Measurements from ENCODE around the gene FYN.
A peak's percentile ranks its signal among the peaks of the same experiment; 100 is the strongest.

Gene FYN

DNA sequence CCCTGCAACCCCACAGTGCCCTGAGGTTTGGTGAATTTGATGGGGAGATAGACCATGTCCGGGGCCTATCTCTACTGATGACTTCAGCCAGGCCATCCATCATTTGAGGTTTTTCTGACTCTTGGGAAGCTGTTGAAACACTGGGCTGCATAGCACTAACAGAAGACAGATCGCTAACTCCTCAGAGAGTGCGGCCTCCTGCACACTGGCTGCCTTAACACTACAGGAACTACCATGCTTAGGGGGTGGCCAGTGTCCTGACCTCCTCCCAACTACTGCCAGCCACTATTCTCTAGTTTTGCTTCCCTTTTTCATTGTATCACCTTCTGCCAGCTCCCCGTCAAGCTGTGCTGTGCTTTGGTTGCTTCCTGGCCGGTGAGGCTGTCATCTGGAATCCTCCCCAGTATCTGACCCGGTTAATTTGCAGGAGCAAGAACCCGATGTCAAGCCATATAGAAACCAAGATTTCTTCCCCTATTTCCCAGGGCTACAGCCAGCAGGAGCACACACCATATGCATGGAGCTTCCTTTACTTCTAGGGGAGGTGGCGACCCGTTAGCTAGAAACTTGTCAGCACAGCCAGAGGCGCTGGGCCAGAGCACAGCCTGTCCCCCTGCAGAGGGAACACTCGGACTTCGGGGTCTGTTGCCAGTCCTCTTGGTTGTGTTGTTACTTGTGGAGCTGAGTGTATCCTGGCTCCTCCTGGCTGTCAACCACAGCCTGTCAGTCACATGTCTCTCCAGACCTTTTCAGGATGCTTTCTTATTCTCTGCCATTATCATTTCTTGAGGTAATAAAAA, 210.3 kb downstream of the FYN start:
- no peak overlapping the region for H3K4me3 ChIP-seq (ENCODE audit: low read depth, low read length)
- no peaks in the 10 kb centered on the region for H3K27me3 ChIP-seq (ENCODE audit: control insufficient read depth, insufficient read depth, low read length)
- H3K36me3 ChIP-seq (ENCODE audit: control insufficient read depth, insufficient read depth, low read length) = peaks cover 2% of the 10 kb centered on the region
- H3K9ac ChIP-seq (ENCODE audit: low read length) = no peak overlapping the region
- peaks cover 42% of the 10 kb centered on the region for H3K4me1 ChIP-seq (ENCODE audit: control insufficient read depth, insufficient read depth, low read length)
- H3K9me3 ChIP-seq (ENCODE audit: control insufficient read depth, insufficient read depth, low read depth, low read length) = no peaks in the 10 kb centered on the region
- H3K27ac ChIP-seq (ENCODE audit: low read depth, low read length) = no peak overlapping the region

GRCh38 chr6:111662072-111662793, 211.0 kb downstream of the FYN start:
- Histone ChIP-seq H3K36me3 (ENCODE audit: control insufficient read depth, insufficient read depth, low read length) (no peaks in the 10 kb centered on the region), H3K27ac (ENCODE audit: low read depth, low read length) (no peak overlapping the region), H3K4me1 (ENCODE audit: control insufficient read depth, insufficient read depth, low read length) (peaks cover 40% of the 10 kb centered on the region), H3K27me3 (ENCODE audit: control insufficient read depth, insufficient read depth, low read length) (no peaks in the 10 kb centered on the region), H3K9me3 (ENCODE audit: control insufficient read depth, insufficient read depth, low read depth, low read length) (no peaks in the 10 kb centered on the region), H3K4me3 (ENCODE audit: low read depth, low read length) (peak overlapping the region; percentile 30), H3K9ac (ENCODE audit: low read length) (no peak overlapping the region)

GRCh38 chr6:111661541-111662061, 211.7 kb downstream of the FYN start:
- H3K9me3 ChIP-seq (ENCODE audit: control insufficient read depth, insufficient read depth, low read depth, low read length) = no peaks in the 10 kb centered on the region
- H3K27ac ChIP-seq (ENCODE audit: low read depth, low read length) = no peak overlapping the region
- no peaks in the 10 kb centered on the region for H3K27me3 ChIP-seq (ENCODE audit: control insufficient read depth, insufficient read depth, low read length)
- no peaks in the 10 kb centered on the region for H3K36me3 ChIP-seq (ENCODE audit: control insufficient read depth, insufficient read depth, low read length)
- peak overlapping the region; percentile 30 for H3K4me3 ChIP-seq (ENCODE audit: low read depth, low read length)
- H3K9ac ChIP-seq (ENCODE audit: low read length) = no peak overlapping the region
- H3K4me1 ChIP-seq (ENCODE audit: control insufficient read depth, insufficient read depth, low read length) = peaks cover 40% of the 10 kb centered on the region

GRCh38 chr6:111660531-111660930, 212.7 kb downstream of the FYN start:
- H3K4me1 ChIP-seq (ENCODE audit: control insufficient read depth, insufficient read depth, low read length) = peaks cover 40% of the 10 kb centered on the region
- no peaks in the 10 kb centered on the region for H3K36me3 ChIP-seq (ENCODE audit: control insufficient read depth, insufficient read depth, low read length)
- H3K27me3 ChIP-seq (ENCODE audit: control insufficient read depth, insufficient read depth, low read length) = no peaks in the 10 kb centered on the region
- H3K4me3 ChIP-seq (ENCODE audit: low read depth, low read length) = no peak overlapping the region
- H3K9me3 ChIP-seq (ENCODE audit: control insufficient read depth, insufficient read depth, low read depth, low read length) = no peaks in the 10 kb centered on the region
- H3K9ac ChIP-seq (ENCODE audit: low read length) = no peak overlapping the region
- H3K27ac ChIP-seq (ENCODE audit: low read depth, low read length) = no peak overlapping the region

GRCh38 chr6:111658462-111659154, 214.6 kb downstream of the FYN start:
- no peak overlapping the region for H3K4me3 ChIP-seq (ENCODE audit: low read depth, low read length)

GRCh38 chr6:111657146-111657545, 216.1 kb downstream of the FYN start:
- no peak overlapping the region for H3K9ac ChIP-seq (ENCODE audit: low read length)
- peaks cover 23% of the 10 kb centered on the region for H3K4me1 ChIP-seq (ENCODE audit: control insufficient read depth, insufficient read depth, low read length)
- no peaks in the 10 kb centered on the region for H3K27me3 ChIP-seq (ENCODE audit: control insufficient read depth, insufficient read depth, low read length)
- H3K27ac ChIP-seq (ENCODE audit: low read depth, low read length) = no peak overlapping the region
- H3K9me3 ChIP-seq (ENCODE audit: control insufficient read depth, insufficient read depth, low read depth, low read length) = no peaks in the 10 kb centered on the region
- no peaks in the 10 kb centered on the region for H3K36me3 ChIP-seq (ENCODE audit: control insufficient read depth, insufficient read depth, low read length)
- H3K4me3 ChIP-seq (ENCODE audit: low read depth, low read length) = no peak overlapping the region

More at GRCh38 chr6:111658462-111659154, 214.6 kb downstream of the FYN start:
- Histone ChIP-seq H3K36me3 (ENCODE audit: control insufficient read depth, insufficient read depth, low read length) (no peaks in the 10 kb centered on the region), H3K4me1 (ENCODE audit: control insufficient read depth, insufficient read depth, low read length) (peaks cover 30% of the 10 kb centered on the region), H3K9me3 (ENCODE audit: control insufficient read depth, insufficient read depth, low read depth, low read length) (no peaks in the 10 kb centered on the region), H3K27ac (ENCODE audit: low read depth, low read length) (no peak overlapping the region), H3K9ac (ENCODE audit: low read length) (no peak overlapping the region), H3K27me3 (ENCODE audit: control insufficient read depth, insufficient read depth, low read length) (no peaks in the 10 kb centered on the region)

DNA sequence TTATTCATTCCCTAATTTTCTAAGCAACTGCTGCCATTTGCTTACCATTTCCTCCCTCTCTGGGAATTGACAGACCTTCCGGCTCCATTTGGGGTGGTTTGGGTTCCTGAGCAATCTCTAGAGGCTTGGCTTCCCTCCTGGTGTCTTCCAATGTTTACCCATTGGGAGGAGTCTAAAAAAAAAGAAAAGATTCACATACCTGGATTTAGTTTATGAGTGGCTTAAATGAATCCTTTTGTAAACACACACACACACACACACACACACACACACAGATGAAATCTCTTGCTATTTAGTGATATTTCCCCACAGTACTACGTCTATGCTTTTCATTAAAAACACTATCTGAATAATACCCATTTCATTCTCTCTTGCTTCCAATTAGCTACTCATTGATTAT, 219.3 kb downstream of the FYN start:
- no peak overlapping the region for H3K27ac ChIP-seq (ENCODE audit: low read depth, low read length)

GRCh38 chr6:111653434-111653833, 219.8 kb downstream of the FYN start:
- H3K36me3 ChIP-seq (ENCODE audit: control insufficient read depth, insufficient read depth, low read length) = no peaks in the 10 kb centered on the region
- H3K4me1 ChIP-seq (ENCODE audit: control insufficient read depth, insufficient read depth, low read length) = peaks cover 10% of the 10 kb centered on the region; the same call in 1 of the 2 replicates
- H3K27me3 ChIP-seq (ENCODE audit: control insufficient read depth, insufficient read depth, low read length) = no peaks in the 10 kb centered on the region
- H3K9ac ChIP-seq (ENCODE audit: low read length) = no peak overlapping the region
- H3K27ac ChIP-seq (ENCODE audit: low read depth, low read length) = no peak overlapping the region
- no peaks in the 10 kb centered on the region for H3K9me3 ChIP-seq (ENCODE audit: control insufficient read depth, insufficient read depth, low read depth, low read length)
- H3K4me3 ChIP-seq (ENCODE audit: low read depth, low read length) = no peak overlapping the region

More for the DNA sequence above, 219.3 kb downstream of the FYN start:
- Histone ChIP-seq H3K36me3 (ENCODE audit: control insufficient read depth, insufficient read depth, low read length) (no peaks in the 10 kb centered on the region), H3K9me3 (ENCODE audit: control insufficient read depth, insufficient read depth, low read depth, low read length) (no peaks in the 10 kb centered on the region), H3K4me3 (ENCODE audit: low read depth, low read length) (no peak overlapping the region), H3K9ac (ENCODE audit: low read length) (no peak overlapping the region), H3K27me3 (ENCODE audit: control insufficient read depth, insufficient read depth, low read length) (no peaks in the 10 kb centered on the region), H3K4me1 (ENCODE audit: control insufficient read depth, insufficient read depth, low read length) (peaks cover 10% of the 10 kb centered on the region; the same call in 1 of the 2 replicates)

DNA sequence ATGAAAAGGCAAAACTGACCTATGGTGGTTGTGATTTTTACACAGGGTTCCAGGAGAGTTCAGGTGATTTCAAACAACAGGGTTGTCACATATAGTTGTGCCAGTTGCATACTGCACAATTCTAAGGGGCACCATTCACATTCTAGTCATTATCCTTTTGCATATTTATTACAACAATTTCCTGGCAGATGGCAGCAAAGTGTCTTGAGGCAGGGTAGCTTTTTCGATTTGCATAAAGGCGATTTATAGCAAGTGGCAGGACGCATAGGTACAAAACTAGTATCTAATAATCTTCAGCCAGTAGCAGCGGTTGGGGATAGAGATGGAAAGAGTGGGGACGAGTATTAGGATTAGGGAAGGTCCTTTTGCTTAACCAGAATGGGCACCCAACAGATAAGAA, 221.1 kb downstream of the FYN start:
- Histone ChIP-seq H3K4me1 (ENCODE audit: control insufficient read depth, insufficient read depth, low read length) (peaks cover 10% of the 10 kb centered on the region; the same call in 1 of the 2 replicates), H3K4me3 (ENCODE audit: low read depth, low read length) (no peak overlapping the region), H3K27me3 (ENCODE audit: control insufficient read depth, insufficient read depth, low read length) (no peaks in the 10 kb centered on the region), H3K36me3 (ENCODE audit: control insufficient read depth, insufficient read depth, low read length) (no peaks in the 10 kb centered on the region), H3K9me3 (ENCODE audit: control insufficient read depth, insufficient read depth, low read depth, low read length) (no peaks in the 10 kb centered on the region), H3K9ac (ENCODE audit: low read length) (no peak overlapping the region), H3K27ac (ENCODE audit: low read depth, low read length) (no peak overlapping the region)

DNA sequence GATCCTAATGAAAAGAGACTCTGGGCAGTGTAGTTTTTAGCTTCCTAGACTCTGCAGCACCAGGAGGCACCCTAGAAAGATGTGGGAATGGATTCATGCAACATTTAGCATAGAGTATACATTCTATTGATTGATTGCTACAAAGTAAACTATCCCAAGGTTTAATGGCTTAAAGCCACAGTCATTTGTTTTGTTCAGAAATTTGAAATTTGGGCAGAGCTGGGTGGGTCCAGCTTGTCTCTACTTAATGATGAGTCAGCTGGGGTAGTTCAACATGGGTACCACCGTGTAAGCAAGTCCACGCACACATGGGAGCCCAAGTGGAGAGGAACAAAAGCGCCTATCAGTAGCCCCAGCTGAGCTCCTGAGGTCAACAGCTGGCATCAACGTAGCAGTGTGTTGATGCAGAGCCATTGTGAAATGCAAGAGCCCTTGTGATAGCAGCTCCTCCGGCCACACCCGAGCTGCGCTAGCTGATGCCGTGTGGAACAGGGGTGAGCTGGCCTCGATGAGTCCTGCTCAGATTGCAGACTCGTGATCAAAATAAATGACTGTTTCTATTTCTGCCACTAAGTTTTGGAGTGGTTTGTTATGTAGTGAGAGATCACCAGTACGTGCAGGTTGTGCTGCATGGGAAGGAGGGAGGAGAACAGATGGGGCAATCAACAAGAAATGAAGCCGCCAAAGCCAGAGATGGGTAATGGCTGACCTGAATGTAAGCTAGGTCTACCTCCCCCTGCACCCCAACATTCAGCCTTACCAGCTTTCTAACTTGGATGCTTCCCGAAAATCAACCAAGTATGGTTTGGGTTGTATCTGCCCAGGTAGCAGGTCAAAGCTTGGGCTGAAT, 221.8 kb downstream of the FYN start:
- Histone ChIP-seq H3K4me1 (ENCODE audit: control insufficient read depth, insufficient read depth, low read length) (peaks cover 10% of the 10 kb centered on the region; the same call in 1 of the 2 replicates), H3K27ac (ENCODE audit: low read depth, low read length) (no peak overlapping the region), H3K9ac (ENCODE audit: low read length) (no peak overlapping the region), H3K4me3 (ENCODE audit: low read depth, low read length) (no peak overlapping the region), H3K27me3 (ENCODE audit: control insufficient read depth, insufficient read depth, low read length) (no peaks in the 10 kb centered on the region), H3K36me3 (ENCODE audit: control insufficient read depth, insufficient read depth, low read length) (no peaks in the 10 kb centered on the region), H3K9me3 (ENCODE audit: control insufficient read depth, insufficient read depth, low read depth, low read length) (no peaks in the 10 kb centered on the region)
